AG10803 (cell line): ENCODE data around the gene STYXL2.

Source experiments
- DNase-seq: peaks from one replicate; pipeline ENCODE4 v3.0.0; 2010; ENCODE audit warnings: low read depth
- H3K4me3 ChIP-seq: 2 replicates; pipeline ENCODE4 v1.5.1; 2011; ENCODE audit warnings: mild to moderate bottlenecking, low read length, control low read depth
- TF ChIP-seq, protein P1 (sequence below): conservative IDR thresholded peaks from 2 replicates; pipeline ENCODE4 v1.5.1; 2011; ENCODE audit warnings: mild to moderate bottlenecking, low read length, control low read depth, inconsistent platforms

Gene STYXL2

DNA sequence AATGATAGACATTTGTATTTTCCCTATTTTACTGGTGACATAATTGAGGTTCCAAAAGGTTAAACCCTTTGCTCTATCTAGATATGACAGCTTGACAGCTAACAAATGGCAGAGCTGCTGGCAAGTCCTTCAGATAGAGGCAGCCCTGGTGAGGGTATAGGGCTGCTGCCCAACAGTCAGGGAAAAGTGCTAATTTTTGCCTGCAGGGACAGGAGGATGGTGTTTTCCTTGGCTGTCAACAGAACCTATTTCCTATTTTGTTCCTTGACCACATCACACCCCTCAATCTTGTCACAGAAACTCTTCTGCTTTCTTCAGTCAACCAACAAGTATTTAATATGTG is 16.0 kb upstream of the STYXL2 start:
- DNase-seq = no peak
- H3K4me3 ChIP-seq = no peak overlapping the region
- TF ChIP-seq, protein P1, sequence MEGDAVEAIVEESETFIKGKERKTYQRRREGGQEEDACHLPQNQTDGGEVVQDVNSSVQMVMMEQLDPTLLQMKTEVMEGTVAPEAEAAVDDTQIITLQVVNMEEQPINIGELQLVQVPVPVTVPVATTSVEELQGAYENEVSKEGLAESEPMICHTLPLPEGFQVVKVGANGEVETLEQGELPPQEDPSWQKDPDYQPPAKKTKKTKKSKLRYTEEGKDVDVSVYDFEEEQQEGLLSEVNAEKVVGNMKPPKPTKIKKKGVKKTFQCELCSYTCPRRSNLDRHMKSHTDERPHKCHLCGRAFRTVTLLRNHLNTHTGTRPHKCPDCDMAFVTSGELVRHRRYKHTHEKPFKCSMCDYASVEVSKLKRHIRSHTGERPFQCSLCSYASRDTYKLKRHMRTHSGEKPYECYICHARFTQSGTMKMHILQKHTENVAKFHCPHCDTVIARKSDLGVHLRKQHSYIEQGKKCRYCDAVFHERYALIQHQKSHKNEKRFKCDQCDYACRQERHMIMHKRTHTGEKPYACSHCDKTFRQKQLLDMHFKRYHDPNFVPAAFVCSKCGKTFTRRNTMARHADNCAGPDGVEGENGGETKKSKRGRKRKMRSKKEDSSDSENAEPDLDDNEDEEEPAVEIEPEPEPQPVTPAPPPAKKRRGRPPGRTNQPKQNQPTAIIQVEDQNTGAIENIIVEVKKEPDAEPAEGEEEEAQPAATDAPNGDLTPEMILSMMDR = no peak

DNA sequence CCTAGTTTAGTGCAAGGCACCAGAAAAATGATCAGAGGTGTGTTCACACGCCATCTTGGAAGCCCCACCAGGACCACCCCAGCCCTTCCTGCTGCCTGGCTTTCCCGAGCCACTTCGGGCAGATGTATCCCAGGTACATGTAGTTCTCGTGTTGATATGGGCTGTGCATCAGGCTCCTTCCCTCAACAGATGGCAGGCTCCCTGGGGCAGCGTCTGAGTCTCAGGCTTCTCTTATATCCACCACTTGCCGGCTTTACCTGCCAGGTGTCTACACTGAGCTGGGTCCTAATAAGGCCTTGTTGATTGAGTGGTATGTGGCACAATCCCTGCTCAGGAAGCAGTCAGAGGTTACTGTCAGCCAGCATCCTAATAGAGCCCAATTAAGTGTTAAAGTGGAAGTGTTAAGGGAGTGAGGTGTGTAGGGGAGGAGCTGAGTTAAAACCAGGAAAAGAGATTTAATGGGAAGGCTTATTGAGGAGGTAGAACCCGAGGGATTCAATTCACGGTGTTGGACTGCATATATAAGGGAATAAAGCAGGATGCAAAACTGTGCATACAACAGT is 12.2 kb upstream of the STYXL2 start:
- no peak overlapping the region for H3K4me3 ChIP-seq
- DNase-seq = no peak
- TF ChIP-seq, protein P1 = no peak

DNA sequence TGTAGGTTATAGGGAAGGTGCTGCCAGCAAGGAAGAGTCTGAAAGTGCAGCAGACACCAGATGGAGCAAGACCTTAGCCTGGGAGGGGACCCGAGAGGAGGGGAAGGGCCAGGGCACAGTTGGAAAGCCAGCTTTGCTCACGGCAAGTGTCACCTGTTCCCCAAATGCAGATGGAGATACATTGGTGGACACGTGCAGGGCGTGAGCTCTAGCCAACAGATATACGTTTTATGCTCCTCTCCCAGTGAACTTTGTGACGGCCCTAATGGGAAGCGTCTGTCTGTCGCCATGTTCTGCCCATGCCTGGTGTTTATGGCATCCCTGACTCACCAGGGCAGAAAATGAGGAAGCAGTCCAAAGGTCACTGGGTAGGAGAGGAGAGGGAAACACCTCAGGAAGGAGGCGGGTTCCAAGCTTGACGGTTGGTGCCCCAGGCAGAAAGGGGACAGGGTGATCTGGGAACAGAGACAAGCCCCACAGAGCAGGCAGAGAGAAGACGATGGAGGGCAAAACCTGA is 11.3 kb upstream of the STYXL2 start:
- TF ChIP-seq, protein P1 = no peak
- H3K4me3 ChIP-seq = no peak overlapping the region
- no peak for DNase-seq

DNA sequence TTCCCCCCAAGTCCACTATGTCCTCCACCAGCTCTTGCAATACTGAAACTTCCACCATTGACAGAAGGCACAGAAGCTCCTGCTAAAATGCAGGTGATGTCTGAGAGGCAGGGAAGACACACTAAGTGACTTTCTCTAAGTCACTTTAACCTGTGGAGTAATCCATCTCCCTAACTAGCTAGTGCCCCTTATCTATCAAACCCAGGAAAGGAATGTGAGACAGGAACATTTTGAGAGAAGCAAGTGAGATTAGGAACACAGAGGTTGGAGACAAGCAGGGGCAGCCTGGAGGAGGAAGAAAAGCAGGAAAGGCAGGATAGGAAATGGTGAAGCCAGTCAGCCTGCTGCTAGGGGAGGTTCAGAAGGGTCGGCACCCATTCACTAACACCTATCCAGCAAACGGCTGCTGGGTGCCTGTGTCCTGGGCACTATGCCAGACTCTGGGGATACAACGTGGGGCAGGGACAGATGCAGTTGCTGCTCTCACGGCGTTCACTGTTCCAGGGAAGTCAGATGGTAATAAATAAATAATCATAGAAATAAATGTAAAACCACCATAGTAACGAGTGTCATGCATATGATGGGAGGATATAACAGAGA is 10.7 kb upstream of the STYXL2 start:
- no peak overlapping the region for H3K4me3 ChIP-seq
- no peak for DNase-seq
- TF ChIP-seq, protein P1 = no peak

DNA sequence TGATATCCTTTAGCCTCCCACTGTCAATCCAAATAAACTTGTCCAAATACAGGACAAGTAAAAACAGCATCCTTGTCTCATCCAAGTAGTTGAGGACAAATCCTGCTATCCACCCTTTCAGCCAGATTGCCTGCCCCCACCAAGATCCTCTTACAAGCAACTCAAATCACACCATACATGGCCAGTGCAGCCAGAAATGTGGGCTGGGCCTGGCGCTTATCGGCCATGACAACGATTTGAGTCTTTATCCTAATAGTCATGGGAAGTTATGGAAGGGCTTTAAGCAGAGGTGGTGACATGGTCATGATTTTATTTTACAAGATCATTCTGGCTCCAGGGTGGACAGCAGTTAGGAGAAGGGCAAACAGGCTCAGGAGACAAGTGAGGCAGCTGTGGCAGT is 10.0 kb upstream of the STYXL2 start:
- TF ChIP-seq, protein P1 = no peak
- no peak overlapping the region for H3K4me3 ChIP-seq
- no peak for DNase-seq

DNA sequence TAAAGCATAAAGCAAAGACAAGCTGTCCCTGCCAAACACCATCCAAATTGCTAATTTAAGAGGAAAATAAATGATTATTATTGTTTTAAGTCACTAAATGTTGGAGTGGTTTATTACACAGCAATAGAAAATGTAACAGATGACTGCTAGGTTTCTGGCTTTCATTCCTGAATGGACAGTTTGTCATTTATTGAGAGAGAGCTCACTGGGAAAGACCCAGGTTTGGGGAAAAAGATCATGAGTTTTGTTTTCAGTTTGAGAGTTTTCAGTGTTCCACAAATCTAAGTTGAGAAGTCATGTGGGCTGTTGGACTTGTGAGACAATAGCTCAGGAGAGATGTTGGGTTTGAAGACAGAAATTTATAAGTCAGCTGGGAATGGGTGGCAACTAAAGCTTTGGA is 9.1 kb upstream of the STYXL2 start:
- TF ChIP-seq, protein P1 = no peak
- no peak for DNase-seq
- H3K4me3 ChIP-seq = no peak overlapping the region

DNA sequence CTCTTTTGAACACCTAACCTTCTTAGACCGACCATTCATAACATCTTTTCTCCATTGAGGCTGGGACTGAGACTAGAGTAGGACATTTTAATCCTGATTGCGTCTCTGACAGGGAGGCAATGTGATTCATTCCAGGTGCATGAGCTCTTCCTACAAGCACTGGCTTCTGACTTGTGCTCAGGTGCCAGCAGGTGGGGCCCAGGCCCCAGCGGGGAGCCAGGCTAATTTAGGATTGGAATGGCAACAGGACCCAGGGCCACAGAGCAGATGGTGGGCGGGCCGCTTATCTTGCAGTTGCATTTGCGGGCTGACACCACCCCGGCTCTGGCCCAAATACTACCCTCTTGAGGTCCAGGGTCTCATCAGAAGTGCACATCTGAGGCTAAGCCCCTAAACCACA is 7.8 kb upstream of the STYXL2 start:
- DNase-seq = no peak
- TF ChIP-seq, protein P1 = no peak
- H3K4me3 ChIP-seq = no peak overlapping the region
